HepG2 (cell line): Measurements from ENCODE around the gene ZMYM3. TPM values are rescaled to one million over a fixed set of nuclear protein-coding genes. Genes with fewer than 3 reads are reported as not detected.

Source experiments
- AHR ChIP-seq: IDR thresholded peaks from 2 replicates; pipeline ENCODE4 v1.6.1; 2018; ENCODE audit warnings: missing genetic modification reagents, missing compliant biosample characterization
- CCDC6 ChIP-seq: sonication (generic); formaldehyde crosslinking; IDR thresholded peaks from 2 replicates; pipeline ENCODE4 v1.8.1; 2022; ENCODE audit warnings: mild to moderate bottlenecking, missing genetic modification reagents, moderate library complexity
- HOXA3 ChIP-seq: sonication (generic); formaldehyde crosslinking; IDR thresholded peaks from 2 replicates; pipeline ENCODE4 v1.5.0; 2020; ENCODE audit warnings: missing genetic modification reagents
- KDM2A ChIP-seq: sonication (generic); formaldehyde crosslinking; IDR thresholded peaks from 2 replicates; pipeline ENCODE4 v1.4.0; 2020; ENCODE audit warnings: low read depth, missing genetic modification reagents, borderline replicate concordance
- MED13 ChIP-seq: sonication (generic); formaldehyde crosslinking; IDR thresholded peaks from 2 replicates; pipeline ENCODE4 v1.5.0; 2020; ENCODE audit warnings: missing genetic modification reagents
- MIER2 ChIP-seq: IDR thresholded peaks from 2 replicates; pipeline ENCODE4 v1.6.1; 2016; ENCODE audit warnings: missing biosample characterization, missing genetic modification reagents
- MTA3 ChIP-seq: sonication (generic); formaldehyde crosslinking; IDR thresholded peaks from 2 replicates; pipeline ENCODE4 v1.4.0; 2020; ENCODE audit warnings: missing genetic modification reagents
- SATB2 ChIP-seq: sonication (generic); formaldehyde crosslinking; IDR thresholded peaks from 2 replicates; pipeline ENCODE4 v1.5.0; 2020; ENCODE audit warnings: missing genetic modification reagents
- SMAD3 ChIP-seq: sonication (generic); formaldehyde crosslinking; IDR thresholded peaks from 2 replicates; pipeline ENCODE4 v1.4.0; 2020; ENCODE audit warnings: missing genetic modification reagents
- THAP11 ChIP-seq: IDR thresholded peaks from 2 replicates; pipeline ENCODE4 v1.6.1; 2016; ENCODE audit warnings: missing biosample characterization, missing genetic modification reagents
- ZMYM4 ChIP-seq: sonication (generic); formaldehyde crosslinking; IDR thresholded peaks from 2 replicates; pipeline ENCODE4 v1.8.1; 2023; ENCODE audit warnings: mild to moderate bottlenecking, missing genetic modification reagents
- ZNF383 ChIP-seq: sonication (generic); formaldehyde crosslinking; IDR thresholded peaks from 2 replicates; pipeline ENCODE4 v1.4.0; 2020; ENCODE audit warnings: missing genetic modification reagents, mild to moderate bottlenecking, borderline replicate concordance
- ZNF614 ChIP-seq: IDR thresholded peaks from 2 replicates; pipeline ENCODE4 v1.6.1; 2018; ENCODE audit warnings: missing biosample characterization, missing genetic modification reagents, inconsistent platforms, borderline replicate concordance
- polyA plus RNA-seq, 8 experiments: library from polyadenylated mRNA; depleted of rRNA in 3 of 8; stranded (reverse) in 7 of 8; unstranded in 1 of 8; fragments of >200 nt; fragmentation: Illumina TruSeq in 4 of 8; extraction: Trizol in 4 of 8; gene quantifications; 2 replicates each; pipeline versions ENCODE4 v1.2.1 to v1.2.3, GENCODE V29; 2011 to 2016; ENCODE audit warnings: low read depth in 4 of 8, missing spikeins in 1 of 8, mixed read lengths in 1 of 8; ENCODE audit not compliant: insufficient read depth in 1 of 8
- total RNA-seq, 5 experiments: library from RNA; depleted of rRNA; stranded (reverse); fragments of >200 nt; fragmentation: Illumina TruSeq; extraction: Trizol; gene quantifications; 2 replicates each; pipeline ENCODE4 v1.2.3, GENCODE V29; 2016; ENCODE audit warnings: low read depth in 1 of 5
- TF ChIP-seq, protein P1 (sequence below): sonication (generic); formaldehyde crosslinking; IDR thresholded peaks from 2 replicates; pipeline ENCODE4; 2020; ENCODE audit warnings: missing genetic modification reagents, mild to moderate bottlenecking, borderline replicate concordance
- TF ChIP-seq, protein P2 (sequence below): IDR thresholded peaks from 2 replicates; pipeline ENCODE4 v1.6.1; 2016
- TF ChIP-seq, protein P3 (sequence below): IDR thresholded peaks from 2 replicates; pipeline ENCODE4 v1.6.1; 2018; ENCODE audit warnings: missing genetic modification reagents
- TF ChIP-seq, protein P4 (sequence below): IDR thresholded peaks from 2 replicates; pipeline ENCODE4 v1.6.1; 2016; ENCODE audit warnings: control low read depth
- TF ChIP-seq, protein P5 (sequence below): sonication (generic); formaldehyde crosslinking; IDR thresholded peaks from 2 replicates; pipeline ENCODE4 v1.4.0; 2020; ENCODE audit warnings: mild to moderate bottlenecking, missing genetic modification reagents
- TF ChIP-seq, protein P6 (sequence below): sonication (generic); formaldehyde crosslinking; IDR thresholded peaks from 2 replicates; pipeline ENCODE4 v1.9.0; 2021; ENCODE audit warnings: missing genetic modification reagents, mild to moderate bottlenecking, borderline replicate concordance

The ZMYM3 gene
- total and polyA plus RNA-seq, 2 of the 13 experiments (the other 11 are each of a cell fraction or from before 2014, with no cell fraction given), result 26.4 to 35.4 TPM

DNA sequence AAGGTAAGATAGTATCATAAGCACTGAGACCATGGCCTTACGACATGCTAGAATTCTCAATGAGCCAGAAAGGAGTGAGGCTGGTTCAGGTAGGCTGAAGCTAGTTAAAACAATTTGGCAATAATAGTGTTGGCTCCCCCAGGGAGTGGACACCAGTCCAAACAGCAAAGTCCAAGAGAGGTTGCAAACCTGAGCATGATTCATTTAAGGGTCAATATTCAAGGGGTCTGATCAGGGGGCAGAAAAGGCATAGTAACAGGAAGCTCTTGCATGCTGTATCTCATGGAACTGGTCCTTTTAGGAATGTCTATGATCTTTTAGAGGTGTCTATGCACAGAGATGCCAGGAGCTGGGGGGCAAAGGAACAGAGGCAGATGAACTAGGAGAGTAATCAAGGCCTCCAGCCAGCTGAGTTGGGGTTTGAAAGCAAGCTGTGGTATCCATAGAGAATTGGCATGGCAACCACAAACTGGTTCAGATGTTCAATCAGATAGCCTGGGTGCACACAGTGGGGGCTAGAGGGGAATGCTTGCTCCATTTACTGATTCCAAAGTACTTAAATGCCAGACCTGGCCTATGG lies 25.8 kb downstream of the ZMYM3 start (continued):
- 0 out of 2 replicates have a peak, but pooled peaks have one; percentile 60 for TF ChIP-seq ZNF614 (CRISPR knock-in tag)
- TF ChIP-seq, protein P1, sequence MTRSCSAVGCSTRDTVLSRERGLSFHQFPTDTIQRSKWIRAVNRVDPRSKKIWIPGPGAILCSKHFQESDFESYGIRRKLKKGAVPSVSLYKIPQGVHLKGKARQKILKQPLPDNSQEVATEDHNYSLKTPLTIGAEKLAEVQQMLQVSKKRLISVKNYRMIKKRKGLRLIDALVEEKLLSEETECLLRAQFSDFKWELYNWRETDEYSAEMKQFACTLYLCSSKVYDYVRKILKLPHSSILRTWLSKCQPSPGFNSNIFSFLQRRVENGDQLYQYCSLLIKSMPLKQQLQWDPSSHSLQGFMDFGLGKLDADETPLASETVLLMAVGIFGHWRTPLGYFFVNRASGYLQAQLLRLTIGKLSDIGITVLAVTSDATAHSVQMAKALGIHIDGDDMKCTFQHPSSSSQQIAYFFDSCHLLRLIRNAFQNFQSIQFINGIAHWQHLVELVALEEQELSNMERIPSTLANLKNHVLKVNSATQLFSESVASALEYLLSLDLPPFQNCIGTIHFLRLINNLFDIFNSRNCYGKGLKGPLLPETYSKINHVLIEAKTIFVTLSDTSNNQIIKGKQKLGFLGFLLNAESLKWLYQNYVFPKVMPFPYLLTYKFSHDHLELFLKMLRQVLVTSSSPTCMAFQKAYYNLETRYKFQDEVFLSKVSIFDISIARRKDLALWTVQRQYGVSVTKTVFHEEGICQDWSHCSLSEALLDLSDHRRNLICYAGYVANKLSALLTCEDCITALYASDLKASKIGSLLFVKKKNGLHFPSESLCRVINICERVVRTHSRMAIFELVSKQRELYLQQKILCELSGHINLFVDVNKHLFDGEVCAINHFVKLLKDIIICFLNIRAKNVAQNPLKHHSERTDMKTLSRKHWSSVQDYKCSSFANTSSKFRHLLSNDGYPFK, result no peak
- 0 out of 2 replicates have a peak, but pooled peaks have one; percentile 65 for TF ChIP-seq SMAD3 (CRISPR knock-in tag)
- no peak for TF ChIP-seq AHR (CRISPR knock-in tag)
- TF ChIP-seq, protein P2, sequence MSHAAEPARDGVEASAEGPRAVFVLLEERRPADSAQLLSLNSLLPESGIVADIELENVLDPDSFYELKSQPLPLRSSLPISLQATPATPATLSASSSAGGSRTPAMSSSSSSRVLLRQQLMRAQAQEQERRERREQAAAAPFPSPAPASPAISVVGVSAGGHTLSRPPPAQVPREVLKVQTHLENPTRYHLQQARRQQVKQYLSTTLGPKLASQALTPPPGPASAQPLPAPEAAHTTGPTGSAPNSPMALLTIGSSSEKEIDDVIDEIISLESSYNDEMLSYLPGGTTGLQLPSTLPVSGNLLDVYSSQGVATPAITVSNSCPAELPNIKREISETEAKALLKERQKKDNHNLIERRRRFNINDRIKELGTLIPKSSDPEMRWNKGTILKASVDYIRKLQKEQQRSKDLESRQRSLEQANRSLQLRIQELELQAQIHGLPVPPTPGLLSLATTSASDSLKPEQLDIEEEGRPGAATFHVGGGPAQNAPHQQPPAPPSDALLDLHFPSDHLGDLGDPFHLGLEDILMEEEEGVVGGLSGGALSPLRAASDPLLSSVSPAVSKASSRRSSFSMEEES, result 0 out of 2 replicates have a peak, but pooled peaks have one; percentile 24
- TF ChIP-seq ZNF383, result no peak
- TF ChIP-seq CCDC6 (CRISPR knock-in tag), result 0 out of 2 replicates have a peak, but pooled peaks have one; percentile 20
- TF ChIP-seq, protein P3, sequence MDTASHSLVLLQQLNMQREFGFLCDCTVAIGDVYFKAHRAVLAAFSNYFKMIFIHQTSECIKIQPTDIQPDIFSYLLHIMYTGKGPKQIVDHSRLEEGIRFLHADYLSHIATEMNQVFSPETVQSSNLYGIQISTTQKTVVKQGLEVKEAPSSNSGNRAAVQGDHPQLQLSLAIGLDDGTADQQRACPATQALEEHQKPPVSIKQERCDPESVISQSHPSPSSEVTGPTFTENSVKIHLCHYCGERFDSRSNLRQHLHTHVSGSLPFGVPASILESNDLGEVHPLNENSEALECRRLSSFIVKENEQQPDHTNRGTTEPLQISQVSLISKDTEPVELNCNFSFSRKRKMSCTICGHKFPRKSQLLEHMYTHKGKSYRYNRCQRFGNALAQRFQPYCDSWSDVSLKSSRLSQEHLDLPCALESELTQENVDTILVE (CRISPR knock-in tag), result 0 out of 2 replicates have a peak, but pooled peaks have one; percentile 22
- TF ChIP-seq MED13 (CRISPR knock-in tag), result 0 out of 2 replicates have a peak, but pooled peaks have one; percentile 28
- no peak for TF ChIP-seq THAP11
- no peak for TF ChIP-seq MTA3 (CRISPR knock-in tag)
- TF ChIP-seq MIER2 (CRISPR knock-in tag), result no peak
- TF ChIP-seq KDM2A (CRISPR knock-in tag), result no peak
- TF ChIP-seq, protein P4, sequence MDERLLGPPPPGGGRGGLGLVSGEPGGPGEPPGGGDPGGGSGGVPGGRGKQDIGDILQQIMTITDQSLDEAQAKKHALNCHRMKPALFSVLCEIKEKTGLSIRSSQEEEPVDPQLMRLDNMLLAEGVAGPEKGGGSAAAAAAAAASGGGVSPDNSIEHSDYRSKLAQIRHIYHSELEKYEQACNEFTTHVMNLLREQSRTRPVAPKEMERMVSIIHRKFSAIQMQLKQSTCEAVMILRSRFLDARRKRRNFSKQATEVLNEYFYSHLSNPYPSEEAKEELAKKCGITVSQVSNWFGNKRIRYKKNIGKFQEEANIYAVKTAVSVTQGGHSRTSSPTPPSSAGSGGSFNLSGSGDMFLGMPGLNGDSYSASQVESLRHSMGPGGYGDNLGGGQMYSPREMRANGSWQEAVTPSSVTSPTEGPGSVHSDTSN (CRISPR knock-in tag), result no peak
- TF ChIP-seq, protein P5, sequence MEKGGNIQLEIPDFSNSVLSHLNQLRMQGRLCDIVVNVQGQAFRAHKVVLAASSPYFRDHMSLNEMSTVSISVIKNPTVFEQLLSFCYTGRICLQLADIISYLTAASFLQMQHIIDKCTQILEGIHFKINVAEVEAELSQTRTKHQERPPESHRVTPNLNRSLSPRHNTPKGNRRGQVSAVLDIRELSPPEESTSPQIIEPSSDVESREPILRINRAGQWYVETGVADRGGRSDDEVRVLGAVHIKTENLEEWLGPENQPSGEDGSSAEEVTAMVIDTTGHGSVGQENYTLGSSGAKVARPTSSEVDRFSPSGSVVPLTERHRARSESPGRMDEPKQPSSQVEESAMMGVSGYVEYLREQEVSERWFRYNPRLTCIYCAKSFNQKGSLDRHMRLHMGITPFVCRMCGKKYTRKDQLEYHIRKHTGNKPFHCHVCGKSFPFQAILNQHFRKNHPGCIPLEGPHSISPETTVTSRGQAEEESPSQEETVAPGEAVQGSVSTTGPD (CRISPR knock-in tag), result peak; percentile 65; the same call in 1 of the 2 replicates
- TF ChIP-seq ZMYM4 (CRISPR knock-in tag), result no peak
- TF ChIP-seq HOXA3 (CRISPR knock-in tag), result no peak
- TF ChIP-seq, protein P6, sequence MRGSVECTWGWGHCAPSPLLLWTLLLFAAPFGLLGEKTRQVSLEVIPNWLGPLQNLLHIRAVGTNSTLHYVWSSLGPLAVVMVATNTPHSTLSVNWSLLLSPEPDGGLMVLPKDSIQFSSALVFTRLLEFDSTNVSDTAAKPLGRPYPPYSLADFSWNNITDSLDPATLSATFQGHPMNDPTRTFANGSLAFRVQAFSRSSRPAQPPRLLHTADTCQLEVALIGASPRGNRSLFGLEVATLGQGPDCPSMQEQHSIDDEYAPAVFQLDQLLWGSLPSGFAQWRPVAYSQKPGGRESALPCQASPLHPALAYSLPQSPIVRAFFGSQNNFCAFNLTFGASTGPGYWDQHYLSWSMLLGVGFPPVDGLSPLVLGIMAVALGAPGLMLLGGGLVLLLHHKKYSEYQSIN, result no peak
- TF ChIP-seq SATB2 (CRISPR knock-in tag), result no peak
